ENCODE results near the gene TEX264.
"Not testable (repeated sequence)": the region's sequence is repeated elsewhere in the genome, so short reads cannot be mapped to it uniquely, and the experiment has no call there.

Gene TEX264

DNA sequence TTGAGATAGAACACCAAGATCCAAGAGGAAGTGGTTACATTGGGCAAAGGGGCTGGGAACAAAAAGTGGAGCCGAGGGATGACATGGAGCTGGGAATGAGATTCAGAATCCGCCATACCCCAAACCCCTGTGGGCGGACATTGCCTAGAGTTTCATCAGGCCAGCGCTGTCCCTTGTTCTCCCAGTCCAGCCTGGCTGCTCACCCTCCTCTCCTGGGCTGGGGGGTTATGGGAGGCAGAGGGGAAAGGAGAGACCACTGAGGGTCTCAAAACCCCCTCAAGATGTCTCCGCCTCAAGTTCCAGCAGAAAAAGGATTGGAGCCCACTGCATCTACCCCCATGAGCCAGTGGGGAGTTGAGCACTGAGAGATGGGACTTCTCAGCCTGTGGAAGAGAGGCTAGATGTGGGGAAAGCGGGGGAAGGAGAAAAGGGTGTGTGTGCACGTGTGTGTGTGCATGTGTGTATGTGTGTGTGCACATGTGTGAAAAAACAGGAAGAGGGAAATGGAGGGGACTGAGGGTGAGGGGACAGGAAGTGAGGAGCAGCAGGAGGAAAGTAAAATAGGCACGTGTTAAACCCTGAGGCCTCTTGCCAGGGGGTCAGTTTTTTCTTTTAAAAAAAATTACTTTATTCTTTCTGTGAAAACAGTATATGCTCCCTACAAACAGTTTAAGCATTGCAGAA lies 50.2 kb downstream of the TEX264 start:
- Histone ChIP-seq H3K4me1 (ENCODE audit: control insufficient read depth in 2 of 2, insufficient read depth in 2 of 2, low read length in 2 of 2) (no peaks in the 10 kb centered on the region), H3K4me3 (ENCODE audit: low read length in 2 of 2) (no peak overlapping the region), H3K9ac (ENCODE audit: low read depth in 1 of 2, low read length in 2 of 2) (no peak overlapping the region), H3K27me3 (ENCODE audit: control insufficient read depth in 2 of 2, insufficient read depth in 2 of 2, low read length in 2 of 2) (peaks cover 0 to 6% of the 10 kb centered on the region in 2 donors), H3K36me3 (ENCODE audit: control insufficient read depth in 2 of 2, insufficient read depth in 2 of 2, low read length in 2 of 2) (no peaks in the 10 kb centered on the region), H3K9me3 (ENCODE audit: control insufficient read depth in 2 of 2, low read length in 2 of 2) (no peaks in the 10 kb centered on the region), H3K27ac (ENCODE audit: low read depth in 2 of 2, low read length in 2 of 2) (no peak overlapping the region)

DNA sequence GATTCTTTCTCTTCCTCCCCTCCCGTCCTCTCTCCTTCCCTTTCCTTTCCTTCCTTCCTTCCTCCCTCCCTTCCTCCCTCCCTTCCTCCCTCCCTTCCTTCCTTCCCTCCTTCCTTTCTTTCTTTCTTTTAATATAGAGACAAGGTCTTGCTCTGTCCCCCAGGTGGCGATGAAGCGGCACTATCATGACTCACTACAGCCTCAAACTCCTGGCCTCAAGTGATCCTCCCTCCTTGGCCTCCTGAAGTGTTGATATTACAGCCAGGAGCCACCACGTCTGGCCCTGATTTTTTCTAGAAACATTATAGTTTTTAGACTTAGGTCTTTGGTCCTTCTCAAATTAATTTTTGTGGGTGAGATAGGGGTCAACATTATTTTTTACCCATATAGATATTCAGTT lies 51.3 kb downstream of the TEX264 start:
- Histone ChIP-seq H3K4me3 (ENCODE audit: low read length in 2 of 2) (no peak overlapping the region), H3K27me3 (ENCODE audit: control insufficient read depth in 2 of 2, insufficient read depth in 2 of 2, low read length in 2 of 2) (peaks cover 0 to under 1% of the 10 kb centered on the region in 2 donors), H3K27ac (ENCODE audit: low read depth in 2 of 2, low read length in 2 of 2) (no peak overlapping the region), H3K36me3 (ENCODE audit: control insufficient read depth in 2 of 2, insufficient read depth in 2 of 2, low read length in 2 of 2) (no peaks in the 10 kb centered on the region), H3K4me1 (ENCODE audit: control insufficient read depth in 2 of 2, insufficient read depth in 2 of 2, low read length in 2 of 2) (no peaks in the 10 kb centered on the region), H3K9me3 (ENCODE audit: control insufficient read depth in 2 of 2, low read length in 2 of 2) (no peaks in the 10 kb centered on the region), H3K9ac (ENCODE audit: low read depth in 1 of 2, low read length in 2 of 2) (no peak overlapping the region)

DNA sequence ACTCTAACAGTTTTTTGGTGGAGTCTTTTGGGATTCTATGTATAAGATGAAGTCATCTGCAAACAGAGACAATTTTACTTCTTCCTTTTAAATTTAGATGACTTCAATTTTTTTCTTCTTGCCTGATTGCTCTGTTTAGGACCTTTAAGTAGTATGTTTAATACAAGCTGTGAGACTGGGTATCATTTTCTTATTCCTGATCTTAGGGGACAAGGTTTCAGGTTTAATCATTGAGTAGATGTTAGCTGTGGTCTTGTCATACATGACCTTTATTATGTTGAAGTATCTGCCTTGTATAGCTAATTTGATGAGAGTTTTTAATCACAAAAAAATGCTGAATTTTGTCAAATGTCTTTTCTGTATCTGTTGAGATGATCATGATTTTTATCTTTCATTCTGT lies 56.4 kb downstream of the TEX264 start:
- no peaks in the 10 kb centered on the region for H3K27me3 ChIP-seq (ENCODE audit: control insufficient read depth in 2 of 2, insufficient read depth in 2 of 2, low read length in 2 of 2)
- H3K36me3 ChIP-seq (ENCODE audit: control insufficient read depth in 2 of 2, insufficient read depth in 2 of 2, low read length in 2 of 2) = no peaks in the 10 kb centered on the region
- H3K9me3 ChIP-seq (ENCODE audit: control insufficient read depth in 2 of 2, low read length in 2 of 2) = peaks cover 0 to 2% of the 10 kb centered on the region in 2 donors
- no peak overlapping the region for H3K9ac ChIP-seq (ENCODE audit: low read depth in 1 of 2, low read length in 2 of 2)
- H3K4me3 ChIP-seq (ENCODE audit: low read length in 2 of 2) = no peak overlapping the region
- H3K4me1 ChIP-seq (ENCODE audit: control insufficient read depth in 2 of 2, insufficient read depth in 2 of 2, low read length in 2 of 2) = no peaks in the 10 kb centered on the region
- H3K27ac ChIP-seq (ENCODE audit: low read depth in 2 of 2, low read length in 2 of 2) = no peak overlapping the region

DNA sequence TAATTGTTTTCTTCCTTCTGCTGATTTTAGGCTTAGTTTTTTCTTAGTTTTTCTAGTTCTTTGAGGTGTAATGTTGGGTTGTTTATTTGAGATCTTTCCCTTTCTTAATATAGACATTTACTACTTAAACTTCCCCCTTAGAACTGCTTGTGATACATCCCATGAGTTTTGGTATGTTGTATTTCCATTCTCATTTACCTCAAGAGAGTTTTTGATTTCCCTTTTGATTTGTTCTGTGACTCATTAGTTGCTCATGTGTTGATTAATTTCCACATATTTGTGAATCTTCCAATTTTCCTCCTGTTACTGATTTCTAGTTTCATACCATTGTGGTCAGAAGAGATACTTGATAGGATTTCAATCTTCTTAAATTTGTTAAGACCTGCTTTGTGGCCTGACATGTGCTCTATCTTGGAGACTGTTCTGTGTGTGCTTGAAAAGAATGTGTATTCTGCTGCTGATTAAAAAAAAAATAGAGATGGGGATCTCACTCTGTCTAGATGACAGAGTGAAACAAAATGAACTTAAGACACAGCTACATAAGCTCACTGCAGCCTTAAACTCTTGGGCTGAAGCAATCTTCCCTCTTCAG lies 58.1 kb downstream of the TEX264 start:
- no peak overlapping the region for H3K27ac ChIP-seq (ENCODE audit: low read depth in 2 of 2, low read length in 2 of 2)

DNA sequence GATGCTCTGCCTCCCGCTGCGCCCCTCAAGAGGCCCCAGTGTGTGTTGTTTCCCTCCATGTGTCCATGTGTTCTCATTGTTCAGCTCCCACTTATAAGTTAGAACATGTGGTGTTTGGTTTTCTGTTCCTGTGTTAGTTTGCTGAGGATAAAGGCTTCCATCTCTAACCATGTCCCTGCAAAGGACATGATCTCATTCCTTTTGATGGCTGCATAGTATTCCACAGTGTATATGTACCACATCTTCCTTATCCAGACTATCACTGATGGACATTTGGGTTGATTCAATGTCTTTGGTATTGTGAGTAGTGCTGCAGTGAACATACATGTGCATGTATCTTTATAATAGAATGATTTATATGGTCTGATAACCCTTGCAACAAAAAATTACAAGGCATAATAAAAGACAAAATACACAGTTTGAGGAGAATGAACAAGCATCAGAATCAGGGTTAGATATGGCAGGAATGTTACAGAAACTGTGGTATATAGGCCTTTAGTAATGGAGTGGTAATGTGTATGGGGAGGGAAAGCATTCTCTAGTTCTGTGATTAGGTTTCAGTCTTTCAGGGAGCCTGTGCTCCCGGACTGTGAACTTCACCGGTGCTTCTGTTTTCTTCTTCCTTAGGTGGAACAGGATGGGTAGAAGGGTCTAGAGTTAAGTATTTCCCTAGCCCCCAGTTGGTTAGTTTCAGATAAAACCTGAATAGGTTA lies 63.0 kb downstream of the TEX264 start:
- Histone ChIP-seq H3K9ac (ENCODE audit: low read depth in 1 of 2, low read length in 2 of 2) (no peak overlapping the region), H3K27me3 (ENCODE audit: control insufficient read depth in 2 of 2, insufficient read depth in 2 of 2, low read length in 2 of 2) (no peaks in the 10 kb centered on the region), H3K4me1 (ENCODE audit: control insufficient read depth in 2 of 2, insufficient read depth in 2 of 2, low read length in 2 of 2) (no peaks in the 10 kb centered on the region), H3K36me3 (ENCODE audit: control insufficient read depth in 2 of 2, insufficient read depth in 2 of 2, low read length in 2 of 2) (no peaks in the 10 kb centered on the region), H3K4me3 (ENCODE audit: low read length in 2 of 2) (no peak overlapping the region), H3K9me3 (ENCODE audit: control insufficient read depth in 2 of 2, low read length in 2 of 2) (peaks cover 0 to 2% of the 10 kb centered on the region in 2 donors), H3K27ac (ENCODE audit: low read depth in 2 of 2, low read length in 2 of 2) (no peak overlapping the region)

More for the DNA sequence above, 58.1 kb downstream of the TEX264 start:
- Histone ChIP-seq H3K36me3 (ENCODE audit: control insufficient read depth in 2 of 2, insufficient read depth in 2 of 2, low read length in 2 of 2) (no peaks in the 10 kb centered on the region), H3K4me3 (ENCODE audit: low read length in 2 of 2) (no peak overlapping the region), H3K27me3 (ENCODE audit: control insufficient read depth in 2 of 2, insufficient read depth in 2 of 2, low read length in 2 of 2) (no peaks in the 10 kb centered on the region), H3K9me3 (ENCODE audit: control insufficient read depth in 2 of 2, low read length in 2 of 2) (peaks cover 0 to 2% of the 10 kb centered on the region in 2 donors), H3K4me1 (ENCODE audit: control insufficient read depth in 2 of 2, insufficient read depth in 2 of 2, low read length in 2 of 2) (no peaks in the 10 kb centered on the region), H3K9ac (ENCODE audit: low read depth in 1 of 2, low read length in 2 of 2) (no peak overlapping the region)

DNA sequence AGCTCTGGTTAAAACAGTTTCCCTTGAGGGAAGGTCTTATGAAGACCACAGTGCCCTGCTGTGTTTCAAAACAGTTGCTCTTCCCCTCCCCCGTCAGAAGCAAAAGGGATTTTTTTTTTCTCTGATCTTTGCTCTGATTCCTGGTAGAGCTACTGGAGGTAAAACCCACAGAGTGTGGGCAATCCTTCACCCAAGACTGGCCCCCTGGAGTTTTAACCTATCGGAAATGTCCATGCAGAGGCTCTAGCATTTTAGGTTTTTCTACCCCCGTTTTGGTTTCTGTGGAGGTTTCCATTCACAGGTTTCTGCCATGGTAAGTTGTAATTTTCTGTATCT lies 63.5 kb downstream of the TEX264 start:
- no peak overlapping the region for H3K27ac ChIP-seq (ENCODE audit: low read depth in 2 of 2, low read length in 2 of 2)
- H3K9ac ChIP-seq (ENCODE audit: low read depth in 1 of 2, low read length in 2 of 2) = no peak overlapping the region
- H3K4me3 ChIP-seq (ENCODE audit: low read length in 2 of 2) = no peak overlapping the region
- peaks cover 0 to 1% of the 10 kb centered on the region in 2 donors for H3K9me3 ChIP-seq (ENCODE audit: control insufficient read depth in 2 of 2, low read length in 2 of 2)
- H3K36me3 ChIP-seq (ENCODE audit: control insufficient read depth in 2 of 2, insufficient read depth in 2 of 2, low read length in 2 of 2) = no peaks in the 10 kb centered on the region
- no peaks in the 10 kb centered on the region for H3K4me1 ChIP-seq (ENCODE audit: control insufficient read depth in 2 of 2, insufficient read depth in 2 of 2, low read length in 2 of 2)
- H3K27me3 ChIP-seq (ENCODE audit: control insufficient read depth in 2 of 2, insufficient read depth in 2 of 2, low read length in 2 of 2) = no peaks in the 10 kb centered on the region

DNA sequence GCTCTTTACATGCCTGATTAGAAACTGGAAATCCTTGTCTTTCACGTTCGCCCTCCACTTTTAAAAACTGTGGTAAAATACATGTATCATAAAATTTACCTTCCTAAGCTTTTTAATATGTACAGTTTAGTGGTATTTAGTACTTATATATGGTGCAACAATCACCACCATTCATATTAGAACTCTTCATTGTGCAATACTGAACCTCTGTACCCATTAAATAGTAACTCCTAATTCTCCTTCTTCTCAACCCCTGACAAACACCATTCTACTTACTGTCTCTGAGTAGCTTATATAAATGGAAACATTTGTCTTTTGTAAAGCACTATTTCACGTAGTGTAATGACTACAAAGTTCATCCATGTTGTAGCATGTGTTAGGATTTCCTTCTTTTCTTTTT lies 64.0 kb downstream of the TEX264 start:
- H3K4me3 ChIP-seq (ENCODE audit: low read length in 2 of 2) = no peak overlapping the region
- H3K4me1 ChIP-seq (ENCODE audit: control insufficient read depth in 2 of 2, insufficient read depth in 2 of 2, low read length in 2 of 2) = no peaks in the 10 kb centered on the region
- no peak overlapping the region for H3K27ac ChIP-seq (ENCODE audit: low read depth in 2 of 2, low read length in 2 of 2)
- H3K9ac ChIP-seq (ENCODE audit: low read depth in 1 of 2, low read length in 2 of 2) = no peak overlapping the region
- H3K27me3 ChIP-seq (ENCODE audit: control insufficient read depth in 2 of 2, insufficient read depth in 2 of 2, low read length in 2 of 2) = no peaks in the 10 kb centered on the region
- H3K36me3 ChIP-seq (ENCODE audit: control insufficient read depth in 2 of 2, insufficient read depth in 2 of 2, low read length in 2 of 2) = no peaks in the 10 kb centered on the region
- H3K9me3 ChIP-seq (ENCODE audit: control insufficient read depth in 2 of 2, low read length in 2 of 2) = no peaks in the 10 kb centered on the region

DNA sequence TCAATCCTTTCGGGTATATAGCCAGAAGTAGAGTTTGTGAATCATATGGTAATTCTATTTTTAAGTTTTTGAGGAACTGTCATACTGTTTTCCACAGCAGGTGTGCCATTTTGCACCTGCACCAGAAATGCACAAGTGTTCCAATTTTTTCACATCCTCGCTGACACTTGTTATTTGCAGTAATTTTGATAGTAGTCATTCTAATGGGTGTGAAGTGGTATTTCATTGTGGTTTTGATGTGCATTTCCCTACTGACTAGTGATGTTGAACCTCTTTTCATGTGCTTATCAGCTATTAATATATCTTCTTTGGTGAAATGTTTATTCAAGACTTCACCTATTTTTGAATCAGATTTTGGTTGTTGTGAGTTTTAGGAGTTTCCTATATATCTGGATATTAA lies 64.9 kb downstream of the TEX264 start:
- no peak overlapping the region for H3K9ac ChIP-seq (ENCODE audit: low read depth in 1 of 2, low read length in 2 of 2)
- no peaks in the 10 kb centered on the region for H3K9me3 ChIP-seq (ENCODE audit: control insufficient read depth in 2 of 2, low read length in 2 of 2)
- no peak overlapping the region for H3K4me3 ChIP-seq (ENCODE audit: low read length in 2 of 2)
- no peak overlapping the region for H3K27ac ChIP-seq (ENCODE audit: low read depth in 2 of 2, low read length in 2 of 2)
- H3K4me1 ChIP-seq (ENCODE audit: control insufficient read depth in 2 of 2, insufficient read depth in 2 of 2, low read length in 2 of 2) = no peaks in the 10 kb centered on the region
- no peaks in the 10 kb centered on the region for H3K36me3 ChIP-seq (ENCODE audit: control insufficient read depth in 2 of 2, insufficient read depth in 2 of 2, low read length in 2 of 2)
- no peaks in the 10 kb centered on the region for H3K27me3 ChIP-seq (ENCODE audit: control insufficient read depth in 2 of 2, insufficient read depth in 2 of 2, low read length in 2 of 2)

DNA sequence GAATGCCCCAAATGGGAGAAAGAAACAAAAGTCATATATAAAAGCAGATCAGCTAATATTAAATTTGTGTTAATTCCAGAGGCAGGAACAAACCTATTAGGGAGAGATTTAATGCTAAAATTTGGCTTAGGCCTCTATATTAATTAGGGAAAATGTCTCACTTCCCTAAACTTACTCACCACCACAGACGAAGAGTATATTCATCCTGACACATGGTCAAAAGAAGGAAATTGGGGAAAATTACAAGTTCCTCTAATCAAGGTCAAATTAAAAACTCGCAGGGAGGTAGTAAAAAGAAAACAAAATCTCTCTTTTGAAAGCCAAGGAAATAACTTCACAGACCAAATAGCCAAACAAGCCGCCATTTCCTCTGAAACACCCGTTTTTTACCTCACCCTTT lies 68.1 kb downstream of the TEX264 start:
- Histone ChIP-seq H3K27ac (ENCODE audit: low read depth in 2 of 2, low read length in 2 of 2) (no peak overlapping the region), H3K36me3 (ENCODE audit: control insufficient read depth in 2 of 2, insufficient read depth in 2 of 2, low read length in 2 of 2) (no peaks in the 10 kb centered on the region), H3K27me3 (ENCODE audit: control insufficient read depth in 2 of 2, insufficient read depth in 2 of 2, low read length in 2 of 2) (no peaks in the 10 kb centered on the region), H3K9me3 (ENCODE audit: control insufficient read depth in 2 of 2, low read length in 2 of 2) (no peaks in the 10 kb centered on the region), H3K4me1 (ENCODE audit: control insufficient read depth in 2 of 2, insufficient read depth in 2 of 2, low read length in 2 of 2) (no peaks in the 10 kb centered on the region), H3K4me3 (ENCODE audit: low read length in 2 of 2) (no peak overlapping the region), H3K9ac (ENCODE audit: low read depth in 1 of 2, low read length in 2 of 2) (no peak overlapping the region)

DNA sequence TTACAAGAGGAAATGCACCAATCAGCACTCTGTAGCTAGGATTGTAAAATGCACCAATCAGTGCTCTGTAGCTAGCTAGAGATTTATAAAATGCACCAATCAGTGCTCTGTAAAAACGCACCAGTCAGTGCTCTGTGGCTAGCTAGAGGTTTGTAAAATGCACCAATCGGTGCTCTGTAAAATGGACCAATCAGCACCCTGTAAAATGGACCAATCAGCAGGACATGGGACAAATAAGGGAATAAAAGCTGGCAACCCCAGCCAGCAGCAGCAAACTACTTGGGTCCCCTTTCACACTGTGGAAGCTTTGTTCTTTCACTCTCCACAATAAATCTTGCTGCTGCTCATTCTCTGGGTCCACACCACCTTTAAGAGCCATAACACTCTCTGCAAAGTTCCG lies 71.3 kb downstream of the TEX264 start:
- not testable (repeated sequence) for H3K9ac ChIP-seq (ENCODE audit: low read depth in 1 of 2, low read length in 2 of 2); H3K4me3 ChIP-seq (ENCODE audit: low read length in 2 of 2); H3K4me1 ChIP-seq (ENCODE audit: control insufficient read depth in 2 of 2, insufficient read depth in 2 of 2, low read length in 2 of 2); H3K27ac ChIP-seq (ENCODE audit: low read depth in 2 of 2, low read length in 2 of 2); H3K27me3 ChIP-seq (ENCODE audit: control insufficient read depth in 2 of 2, insufficient read depth in 2 of 2, low read length in 2 of 2); H3K36me3 ChIP-seq (ENCODE audit: control insufficient read depth in 2 of 2, insufficient read depth in 2 of 2, low read length in 2 of 2); H3K9me3 ChIP-seq (ENCODE audit: control insufficient read depth in 2 of 2, low read length in 2 of 2)

Measured in mucosa of rectum (tissue), 2 donors.